Measurements from ENCODE around the gene DERA.

- TF ChIP-seq CTCF (IDR thresholded peaks at IDR 0.05; ENCODE audit: poor library complexity) (no peak), EZH2 (IDR thresholded peaks at IDR 0.05; ENCODE audit: borderline replicate concordance) (no peak), EZH2phosphoT487 (IDR thresholded peaks at IDR 0.05; ENCODE audit: low read depth, severe bottlenecking, unreplicated experiment) (no peak)
These were observed 152.6 kb downstream of the DERA start for GRCh38 chr12:16063726-16064125.

Measured in hepatocyte (in vitro differentiated cells).